ENCODE results near the gene ARL10.

The ARL10 gene

GRCh38 chr5:176383248-176383905 lies 18.1 kb downstream of the ARL10 start:
- no peaks in the 10 kb centered on the region for H3K9me3 ChIP-seq (ENCODE audit: control insufficient read depth in 1 of 2, low read length in 2 of 2)
- no peaks in the 10 kb centered on the region for H3K27me3 ChIP-seq (ENCODE audit: low read depth, low read length)
- H3K4me1 ChIP-seq (ENCODE audit: control insufficient read depth in 1 of 2, insufficient read depth in 2 of 2, low read length in 2 of 2): peaks cover 0 to 25% of the 10 kb centered on the region in 2 donors
- peaks cover 34 to 36% of the 10 kb centered on the region in 2 donors for H3K36me3 ChIP-seq (ENCODE audit: control insufficient read depth in 1 of 2, insufficient read depth in 2 of 2, low read length in 2 of 2)
- no peak overlapping the region for H3K4me3 ChIP-seq (ENCODE audit: low read depth in 1 of 2, low read length in 2 of 2)
- no peak overlapping the region for H3K27ac ChIP-seq (ENCODE audit: low read length)

- Histone ChIP-seq H3K4me3 (ENCODE audit: low read depth in 1 of 2, low read length in 2 of 2) (no peak overlapping the region), H3K9me3 (ENCODE audit: control insufficient read depth in 1 of 2, low read length in 2 of 2) (no peaks in the 10 kb centered on the region), H3K36me3 (ENCODE audit: control insufficient read depth in 1 of 2, insufficient read depth in 2 of 2, low read length in 2 of 2) (peaks cover 34 to 36% of the 10 kb centered on the region in 2 donors), H3K27me3 (ENCODE audit: low read depth, low read length) (no peaks in the 10 kb centered on the region), H3K4me1 (ENCODE audit: control insufficient read depth in 1 of 2, insufficient read depth in 2 of 2, low read length in 2 of 2) (peaks cover 0 to 25% of the 10 kb centered on the region in 2 donors), H3K27ac (ENCODE audit: low read length) (no peak overlapping the region)
Observed at GRCh38 chr5:176383961-176384360, 18.7 kb downstream of the ARL10 start.

- H3K4me1 ChIP-seq (ENCODE audit: control insufficient read depth in 1 of 2, insufficient read depth in 2 of 2, low read length in 2 of 2): peaks cover 0 to 26% of the 10 kb centered on the region in 2 donors
- no peaks in the 10 kb centered on the region for H3K9me3 ChIP-seq (ENCODE audit: control insufficient read depth in 1 of 2, low read length in 2 of 2)
- no peak overlapping the region for H3K4me3 ChIP-seq (ENCODE audit: low read depth in 1 of 2, low read length in 2 of 2)
- H3K27ac ChIP-seq (ENCODE audit: low read length): no peak overlapping the region
- H3K36me3 ChIP-seq (ENCODE audit: control insufficient read depth in 1 of 2, insufficient read depth in 2 of 2, low read length in 2 of 2): peaks cover 34 to 36% of the 10 kb centered on the region in 2 donors
- no peaks in the 10 kb centered on the region for H3K27me3 ChIP-seq (ENCODE audit: low read depth, low read length)
Observed at GRCh38 chr5:176384366-176384930, 19.2 kb downstream of the ARL10 start.

DNA sequence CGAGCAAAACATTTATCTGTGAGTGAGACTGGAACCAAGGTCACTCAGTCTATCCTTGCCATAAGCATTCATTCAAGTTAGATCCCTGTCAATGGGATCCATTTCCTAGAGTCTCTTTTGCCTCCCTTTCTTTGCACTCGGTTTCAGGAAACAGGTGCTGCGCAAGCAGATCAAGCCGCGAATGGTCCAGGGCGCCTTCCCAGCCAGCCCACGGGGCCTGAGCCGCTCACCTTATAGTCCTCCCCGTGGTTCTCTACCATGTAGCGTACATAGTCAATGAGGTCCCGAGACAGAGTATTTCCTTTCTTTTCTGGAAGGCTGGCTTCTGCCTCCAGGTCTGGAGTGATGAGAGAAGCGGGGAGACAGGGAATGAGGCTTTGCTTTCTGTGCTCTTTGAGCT lies 19.7 kb downstream of the ARL10 start:
- peaks cover 0 to 31% of the 10 kb centered on the region in 2 donors for H3K4me1 ChIP-seq (ENCODE audit: control insufficient read depth in 1 of 2, insufficient read depth in 2 of 2, low read length in 2 of 2)

DNA sequence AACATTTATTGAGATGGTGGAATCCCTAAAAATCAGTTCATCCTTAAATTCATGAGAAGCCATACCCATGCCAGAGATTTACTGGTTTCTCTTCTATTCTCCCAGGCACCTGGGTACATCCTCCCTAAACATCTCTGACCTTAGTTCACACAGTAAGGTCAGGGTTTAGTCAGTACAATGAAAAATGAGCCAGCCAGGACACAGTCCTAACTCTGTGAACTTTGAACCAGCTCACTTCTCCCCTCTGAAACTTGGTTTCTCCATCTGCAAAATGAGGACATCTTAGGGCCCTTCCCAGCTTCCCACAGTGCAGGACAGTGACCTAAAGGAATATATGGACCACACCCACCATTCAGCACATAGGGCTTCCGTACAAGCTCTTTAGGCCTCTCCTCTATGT lies 21.2 kb downstream of the ARL10 start:
- no peak overlapping the region for H3K27ac ChIP-seq (ENCODE audit: low read length)
- no peak overlapping the region for H3K4me3 ChIP-seq (ENCODE audit: low read depth in 1 of 2, low read length in 2 of 2)
- peaks cover 39 to 42% of the 10 kb centered on the region in 2 donors for H3K36me3 ChIP-seq (ENCODE audit: control insufficient read depth in 1 of 2, insufficient read depth in 2 of 2, low read length in 2 of 2)
- H3K9me3 ChIP-seq (ENCODE audit: control insufficient read depth in 1 of 2, low read length in 2 of 2): no peaks in the 10 kb centered on the region
- no peaks in the 10 kb centered on the region for H3K27me3 ChIP-seq (ENCODE audit: low read depth, low read length)
- H3K4me1 ChIP-seq (ENCODE audit: control insufficient read depth in 1 of 2, insufficient read depth in 2 of 2, low read length in 2 of 2): peaks cover 0 to 28% of the 10 kb centered on the region in 2 donors

More for the DNA sequence above, 19.7 kb downstream of the ARL10 start:
- Histone ChIP-seq H3K27ac (ENCODE audit: low read length) (no peak overlapping the region), H3K4me3 (ENCODE audit: low read depth in 1 of 2, low read length in 2 of 2) (no peak overlapping the region), H3K36me3 (ENCODE audit: control insufficient read depth in 1 of 2, insufficient read depth in 2 of 2, low read length in 2 of 2) (peaks cover 34 to 36% of the 10 kb centered on the region in 2 donors), H3K9me3 (ENCODE audit: control insufficient read depth in 1 of 2, low read length in 2 of 2) (no peaks in the 10 kb centered on the region), H3K27me3 (ENCODE audit: low read depth, low read length) (no peaks in the 10 kb centered on the region)

- Histone ChIP-seq H3K36me3 (ENCODE audit: control insufficient read depth in 1 of 2, insufficient read depth in 2 of 2, low read length in 2 of 2) (peaks cover 37 to 48% of the 10 kb centered on the region in 2 donors), H3K27me3 (ENCODE audit: low read depth, low read length) (no peaks in the 10 kb centered on the region), H3K4me1 (ENCODE audit: control insufficient read depth in 1 of 2, insufficient read depth in 2 of 2, low read length in 2 of 2) (peaks cover 0 to 21% of the 10 kb centered on the region in 2 donors), H3K27ac (ENCODE audit: low read length) (peak overlapping the region; percentile 98), H3K9me3 (ENCODE audit: control insufficient read depth in 1 of 2, low read length in 2 of 2) (no peaks in the 10 kb centered on the region), H3K4me3 (ENCODE audit: low read depth in 1 of 2, low read length in 2 of 2) (peak overlapping the region; percentile 91 to 97)
Observed at GRCh38 chr5:176387384-176387925, 22.2 kb downstream of the ARL10 start.

DNA sequence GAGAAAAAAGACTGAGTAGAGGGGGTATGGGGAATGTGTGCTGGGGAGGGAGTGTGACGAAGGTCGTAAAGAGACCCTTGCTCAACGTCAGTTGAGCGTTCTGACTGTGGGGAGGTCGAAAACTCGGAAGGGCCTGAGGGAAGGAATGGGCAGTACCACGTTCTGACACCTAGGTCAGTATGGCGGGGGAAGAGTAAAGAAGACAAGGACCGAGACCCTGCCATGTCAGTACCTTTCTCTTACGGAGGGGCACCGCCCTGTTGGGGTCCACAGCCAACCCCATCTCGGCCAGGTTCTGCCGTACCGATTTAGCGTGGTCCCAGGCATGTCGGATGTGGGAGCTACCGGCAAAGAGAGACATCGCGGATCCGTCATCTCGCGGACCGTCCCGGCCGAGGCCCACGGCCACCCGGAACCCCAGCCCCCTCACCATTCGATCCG lies 22.7 kb downstream of the ARL10 start:
- Histone ChIP-seq H3K27me3 (ENCODE audit: low read depth, low read length) (no peaks in the 10 kb centered on the region), H3K27ac (ENCODE audit: low read length) (peak overlapping the region; percentile 98), H3K36me3 (ENCODE audit: control insufficient read depth in 1 of 2, insufficient read depth in 2 of 2, low read length in 2 of 2) (peaks cover 34 to 50% of the 10 kb centered on the region in 2 donors), H3K4me3 (ENCODE audit: low read depth in 1 of 2, low read length in 2 of 2) (peak overlapping the region; percentile 91 to 97), H3K4me1 (ENCODE audit: control insufficient read depth in 1 of 2, insufficient read depth in 2 of 2, low read length in 2 of 2) (peaks cover 0 to 21% of the 10 kb centered on the region in 2 donors), H3K9me3 (ENCODE audit: control insufficient read depth in 1 of 2, low read length in 2 of 2) (no peaks in the 10 kb centered on the region)

- H3K27ac ChIP-seq (ENCODE audit: low read length): peak within 1 kb of the TSS; percentile 98
- H3K36me3 ChIP-seq (ENCODE audit: control insufficient read depth in 1 of 2, insufficient read depth in 2 of 2, low read length in 2 of 2): peaks cover 34 to 50% of the 10 kb centered on the region in 2 donors
- peak within 1 kb of the TSS; percentile 91 to 97 for H3K4me3 ChIP-seq (ENCODE audit: low read depth in 1 of 2, low read length in 2 of 2)
- H3K27me3 ChIP-seq (ENCODE audit: low read depth, low read length): no peaks in the 10 kb centered on the region
- peaks cover 0 to 21% of the 10 kb centered on the region in 2 donors for H3K4me1 ChIP-seq (ENCODE audit: control insufficient read depth in 1 of 2, insufficient read depth in 2 of 2, low read length in 2 of 2)
- no peaks in the 10 kb centered on the region for H3K9me3 ChIP-seq (ENCODE audit: control insufficient read depth in 1 of 2, low read length in 2 of 2)
Observed at GRCh38 chr5:176388444-176389134, 23.3 kb downstream of the ARL10 start, which contains the start of the genes HIGD2A and NOP16. HIGD2A (plus strand) TSS chr5:176388751; CDS start chr5:176388820, 69 bp downstream. NOP16 (minus strand) TSS chr5:176388598; CDS start chr5:176388539, 59 bp downstream.

DNA sequence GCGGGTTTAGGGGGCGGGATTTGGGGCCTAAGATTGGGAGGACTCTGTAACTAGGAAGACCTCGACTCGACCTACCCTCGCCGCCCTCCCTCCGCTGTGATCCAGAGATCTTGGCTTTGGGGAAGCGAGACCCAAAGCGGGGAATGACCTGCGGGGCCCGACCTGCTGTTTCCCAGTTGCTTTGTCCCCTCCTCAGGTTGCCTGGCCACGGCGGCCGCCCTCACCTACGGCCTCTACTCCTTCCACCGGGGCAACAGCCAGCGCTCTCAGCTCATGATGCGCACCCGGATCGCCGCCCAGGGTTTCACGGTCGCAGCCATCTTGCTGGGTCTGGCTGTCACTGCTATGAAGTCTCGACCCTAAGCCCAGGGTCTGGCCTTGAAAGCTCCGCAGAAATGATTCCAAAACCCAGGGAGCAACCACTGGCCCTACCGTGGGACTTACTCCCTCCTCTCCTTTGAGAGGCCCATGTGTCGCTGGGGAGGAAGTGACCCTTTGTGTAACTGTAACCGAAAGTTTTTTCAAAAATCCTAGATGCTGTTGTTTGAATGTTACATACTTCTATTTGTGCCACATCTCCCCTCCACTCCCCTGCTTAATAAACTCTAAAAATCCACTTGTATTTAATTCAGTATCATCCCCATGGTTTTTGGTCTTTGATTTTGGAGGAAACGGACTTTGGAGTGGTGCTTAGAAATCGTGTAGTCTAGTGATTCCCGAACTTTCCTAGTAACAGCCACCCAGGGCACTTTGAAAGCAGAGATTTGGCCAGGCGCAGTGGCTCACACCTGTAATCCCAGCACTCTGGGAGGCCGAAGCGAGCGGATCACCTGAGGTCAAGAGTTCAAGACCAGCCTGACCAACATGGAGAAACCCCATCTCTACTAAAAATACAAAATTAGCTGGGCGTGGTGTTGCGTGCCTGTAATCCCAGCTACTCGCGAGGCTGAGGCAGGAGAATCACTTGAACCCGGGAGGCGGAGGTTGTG lies 24.1 kb downstream of the ARL10 start:
- peaks cover 32 to 50% of the 10 kb centered on the region in 2 donors for H3K36me3 ChIP-seq (ENCODE audit: control insufficient read depth in 1 of 2, insufficient read depth in 2 of 2, low read length in 2 of 2)
- H3K27ac ChIP-seq (ENCODE audit: low read length): peak overlapping the region; percentile 98
- H3K4me1 ChIP-seq (ENCODE audit: control insufficient read depth in 1 of 2, insufficient read depth in 2 of 2, low read length in 2 of 2): peaks cover 0 to 21% of the 10 kb centered on the region in 2 donors
- peak overlapping the region; percentile 91 to 97 for H3K4me3 ChIP-seq (ENCODE audit: low read depth in 1 of 2, low read length in 2 of 2)
- H3K27me3 ChIP-seq (ENCODE audit: low read depth, low read length): no peaks in the 10 kb centered on the region
- H3K9me3 ChIP-seq (ENCODE audit: control insufficient read depth in 1 of 2, low read length in 2 of 2): no peaks in the 10 kb centered on the region

DNA sequence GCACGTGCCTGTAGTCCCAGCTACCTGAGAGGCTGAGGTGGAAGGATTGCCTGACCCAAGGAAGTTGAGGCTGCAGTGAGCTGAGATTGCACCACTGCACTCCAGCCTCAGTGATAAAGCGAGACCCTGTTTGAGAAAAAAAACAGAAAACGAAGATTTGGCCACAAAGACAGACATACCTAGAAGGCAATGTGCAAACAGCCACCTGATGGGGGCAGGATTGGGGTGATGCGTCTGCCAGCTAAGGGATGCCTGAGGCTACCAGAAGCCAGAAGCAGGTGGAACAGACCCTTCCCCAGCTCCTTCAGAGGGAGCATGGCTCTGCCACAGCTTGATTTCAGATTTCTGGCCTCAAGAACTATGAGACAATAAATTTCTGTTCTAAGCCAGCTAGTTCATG lies 26.2 kb downstream of the ARL10 start:
- Histone ChIP-seq H3K9me3 (ENCODE audit: control insufficient read depth in 1 of 2, low read length in 2 of 2) (no peaks in the 10 kb centered on the region), H3K4me1 (ENCODE audit: control insufficient read depth in 1 of 2, insufficient read depth in 2 of 2, low read length in 2 of 2) (peaks cover 0 to 21% of the 10 kb centered on the region in 2 donors), H3K4me3 (ENCODE audit: low read depth in 1 of 2, low read length in 2 of 2) (no peak overlapping the region), H3K27ac (ENCODE audit: low read length) (no peak overlapping the region), H3K27me3 (ENCODE audit: low read depth, low read length) (no peaks in the 10 kb centered on the region), H3K36me3 (ENCODE audit: control insufficient read depth in 1 of 2, insufficient read depth in 2 of 2, low read length in 2 of 2) (peaks cover 25 to 38% of the 10 kb centered on the region in 2 donors)
